ENCODE data around the gene ZCCHC10. TPM values are rescaled to one million over a fixed set of nuclear protein-coding genes. Genes with fewer than 3 reads are reported as not detected.
"Not testable (repeated sequence)": the region's sequence is repeated elsewhere in the genome, so short reads cannot be mapped to it uniquely, and the experiment has no call there.

The ZCCHC10 gene
- total and polyA plus RNA-seq, 2 donors from 2014 or later = 19.9 to 32.7 TPM

GRCh38 chr5:133041910-133042309, 15.6 kb upstream of the ZCCHC10 start:
- H3K9ac ChIP-seq (ENCODE audit: low read length in 3 of 3) = no peak overlapping the region
- no peak overlapping the region for H3K27ac ChIP-seq (ENCODE audit: low read depth in 2 of 2, low read length in 2 of 2)
- FAIRE-seq (no peak), DNase-seq (no peak)
- H3K36me3 ChIP-seq (ENCODE audit: control insufficient read depth in 2 of 3, insufficient read depth in 3 of 3, low read length in 3 of 3) = no peaks in the 10 kb centered on the region
- H3K4me1 ChIP-seq (ENCODE audit: control insufficient read depth in 2 of 3, insufficient read depth in 2 of 3, low read depth in 1 of 3, low read length in 3 of 3) = no peaks in the 10 kb centered on the region
- intact Hi-C loops (cut with DNase I) = no loop called here
- no peak for TF ChIP-seq CTCF (IDR thresholded peaks at IDR 0.05; ENCODE audit: borderline replicate concordance, extremely low read depth, insufficient read depth)
- no peak overlapping the region for H3K4me3 ChIP-seq (ENCODE audit: low read length in 3 of 3)
- H3K27me3 ChIP-seq (ENCODE audit: control insufficient read depth, insufficient read depth, low read length) = no peaks in the 10 kb centered on the region
- H3K9me3 ChIP-seq (ENCODE audit: control insufficient read depth in 2 of 3, insufficient read depth in 1 of 3, low read length in 3 of 3) = no peaks in the 10 kb centered on the region

- H3K9ac ChIP-seq (ENCODE audit: low read length in 3 of 3) = no peak overlapping the region
- H3K4me3 ChIP-seq (ENCODE audit: low read length in 3 of 3) = no peak overlapping the region
- no peaks in the 10 kb centered on the region for H3K9me3 ChIP-seq (ENCODE audit: control insufficient read depth in 2 of 3, insufficient read depth in 1 of 3, low read length in 3 of 3)
- no peak for TF ChIP-seq CTCF (IDR thresholded peaks at IDR 0.05; ENCODE audit: borderline replicate concordance, extremely low read depth, insufficient read depth)
- no peaks in the 10 kb centered on the region for H3K27me3 ChIP-seq (ENCODE audit: control insufficient read depth, insufficient read depth, low read length)
- intact Hi-C loops (cut with DNase I) = no loop called here
- no peaks in the 10 kb centered on the region for H3K36me3 ChIP-seq (ENCODE audit: control insufficient read depth in 2 of 3, insufficient read depth in 3 of 3, low read length in 3 of 3)
- H3K27ac ChIP-seq (ENCODE audit: low read depth in 2 of 2, low read length in 2 of 2) = no peak overlapping the region
- DNase-seq = no peak
- FAIRE-seq = no peak
- H3K4me1 ChIP-seq (ENCODE audit: control insufficient read depth in 2 of 3, insufficient read depth in 2 of 3, low read depth in 1 of 3, low read length in 3 of 3) = no peaks in the 10 kb centered on the region
Measured at GRCh38 chr5:133041157-133041784, 14.9 kb upstream of the ZCCHC10 start.

- DNase-seq; H3K27ac ChIP-seq (ENCODE audit: low read depth in 2 of 2, low read length in 2 of 2); H3K27me3 ChIP-seq (ENCODE audit: control insufficient read depth, insufficient read depth, low read length); H3K9me3 ChIP-seq (ENCODE audit: control insufficient read depth in 2 of 3, insufficient read depth in 1 of 3, low read length in 3 of 3); intact Hi-C loops (cut with DNase I); H3K4me3 ChIP-seq (ENCODE audit: low read length in 3 of 3); H3K36me3 ChIP-seq (ENCODE audit: control insufficient read depth in 2 of 3, insufficient read depth in 3 of 3, low read length in 3 of 3); H3K9ac ChIP-seq (ENCODE audit: low read length in 3 of 3); H3K4me1 ChIP-seq (ENCODE audit: control insufficient read depth in 2 of 3, insufficient read depth in 2 of 3, low read depth in 1 of 3, low read length in 3 of 3); FAIRE-seq: not testable (repeated sequence)
Measured at GRCh38 chr5:133036677-133037076, 10.3 kb upstream of the ZCCHC10 start.

- intact Hi-C loops (cut with DNase I) = no loop called here
- Histone ChIP-seq H3K4me1 (ENCODE audit: control insufficient read depth in 2 of 3, insufficient read depth in 2 of 3, low read depth in 1 of 3, low read length in 3 of 3) (no peaks in the 10 kb centered on the region), H3K27me3 (ENCODE audit: control insufficient read depth, insufficient read depth, low read length) (no peaks in the 10 kb centered on the region), H3K9ac (ENCODE audit: low read length in 3 of 3) (no peak overlapping the region), H3K9me3 (ENCODE audit: control insufficient read depth in 2 of 3, insufficient read depth in 1 of 3, low read length in 3 of 3) (no peaks in the 10 kb centered on the region), H3K27ac (ENCODE audit: low read depth in 2 of 2, low read length in 2 of 2) (no peak overlapping the region), H3K4me3 (ENCODE audit: low read length in 3 of 3) (no peak overlapping the region), H3K36me3 (ENCODE audit: control insufficient read depth in 2 of 3, insufficient read depth in 3 of 3, low read length in 3 of 3) (no peaks in the 10 kb centered on the region)
- FAIRE-seq (no peak), DNase-seq (no peak)
- TF ChIP-seq CTCF (IDR thresholded peaks at IDR 0.05; ENCODE audit: borderline replicate concordance, extremely low read depth, insufficient read depth) = no peak
Measured at GRCh38 chr5:133035224-133035623, 8.9 kb upstream of the ZCCHC10 start.

Measured in kidney (tissue), 14 donors.